Measurements from ENCODE around the gene SLC4A4. TPM values are rescaled to one million over a fixed set of nuclear protein-coding genes. Genes with fewer than 3 reads are reported as not detected.

Gene SLC4A4
- total and polyA plus RNA-seq, 12 donors: 1.3 to 34.5 (median 25.1) TPM

GRCh38 chr4:71343670-71344466, 5.0 kb downstream of the SLC4A4 start:
- no peak for TF ChIP-seq CTCF (IDR thresholded peaks at IDR 0.05)
- Histone ChIP-seq H3K4me1 (peaks cover 0 to 10% (median 0%) of the 10 kb centered on the region in 9 donors), H3K9me3 (no peaks in the 10 kb centered on the region), H3K4me3 (no peak overlapping the region), H3K27ac (no peak overlapping the region), H3K27me3 (no peaks in the 10 kb centered on the region), H3K36me3 (no peaks in the 10 kb centered on the region)
- ATAC-seq (no peak), DNase-seq (no peak)
- intact Hi-C loops (cut with DNase I): no loop called here
- 77 to 84% methylated on average over 2 of the region's 2 CpGs for WGBS, 2 donors

GRCh38 chr4:71346710-71347109, 7.9 kb downstream of the SLC4A4 start:
- intact Hi-C loops (cut with DNase I): no loop called here
- Histone ChIP-seq H3K4me3 (no peak overlapping the region), H3K27ac (no peak overlapping the region), H3K27me3 (no peaks in the 10 kb centered on the region), H3K4me1 (peaks cover 0 to 10% (median 0%) of the 10 kb centered on the region in 9 donors), H3K9me3 (no peaks in the 10 kb centered on the region), H3K36me3 (peaks cover 0 to 7% (median 0%) of the 10 kb centered on the region in 9 donors)
- ATAC-seq (no peak), DNase-seq (no peak)
- TF ChIP-seq CTCF (IDR thresholded peaks at IDR 0.05): no peak

GRCh38 chr4:71348586-71348985, 9.8 kb downstream of the SLC4A4 start:
- Histone ChIP-seq H3K4me3 (no peak overlapping the region), H3K27me3 (no peaks in the 10 kb centered on the region), H3K9me3 (no peaks in the 10 kb centered on the region), H3K36me3 (peaks cover 0 to 7% (median 0%) of the 10 kb centered on the region in 9 donors), H3K27ac (no peak overlapping the region), H3K4me1 (peaks cover 0 to 10% (median 0%) of the 10 kb centered on the region in 9 donors)
- WGBS, 2 donors: 67 to 74% methylated on average over 3 of the region's 3 CpGs
- DNase-seq (no peak), ATAC-seq (no peak)
- intact Hi-C loops (cut with DNase I): no loop called here
- no peak for TF ChIP-seq CTCF (IDR thresholded peaks at IDR 0.05)

GRCh38 chr4:71355045-71355444, 16.2 kb downstream of the SLC4A4 start:
- Histone ChIP-seq H3K36me3 (peaks cover 0 to 10% (median 0%) of the 10 kb centered on the region in 9 donors), H3K4me1 (no peaks in the 10 kb centered on the region), H3K9me3 (no peaks in the 10 kb centered on the region), H3K4me3 (no peak overlapping the region), H3K27me3 (no peaks in the 10 kb centered on the region), H3K27ac (no peak overlapping the region)
- intact Hi-C loops (cut with DNase I): no loop called here
- WGBS, 2 donors: 73 to 78% methylated on average over 1 of the region's 1 CpG
- DNase-seq (no peak), ATAC-seq (no peak)
- TF ChIP-seq CTCF (IDR thresholded peaks at IDR 0.05): no peak

All from heart right ventricle (tissue), 16 donors.